HEK293 (cell line): ENCODE results near the gene TCF7.

Source experiments
- CTCF ChIA-PET: fragments of 350-600 bp; formaldehyde crosslinking; extraction: SDS; loops from one replicate; lab custom pipeline; 2021; ENCODE audit warnings: antibody characterized with exemption; lab: Yijun Ruan, JAX
- POLR2A ChIA-PET: fragments of 300-600 bp; formaldehyde crosslinking; extraction: SDS; loops from one replicate; lab custom pipeline; 2020; ENCODE audit warnings: antibody characterized with exemption, inconsistent platforms; lab: Yijun Ruan, JAX
- H3K27ac ChIP-seq: fragments of 200-500 bp; sonication (Bioruptor generic); 2 replicates; pipeline ENCODE4 v1.5.1; 2014; ENCODE audit warnings: low read depth, low read length, control low read depth, inconsistent platforms; ENCODE audit errors: extremely low read depth
- H3K36me3 ChIP-seq, 2 experiments: fragments of 200-500 bp in 1 of 2; sonication (Bioruptor generic) in 1 of 2; 1 replicate in 1 of 2; 2 replicates in 1 of 2; pipeline ENCODE4 v1.5.1; 2014 to 2017; ENCODE audit warnings: inconsistent platforms in 2 of 2, low read length in 2 of 2; ENCODE audit not compliant: control insufficient read depth in 2 of 2, insufficient read depth in 1 of 2
- H3K4me1 ChIP-seq: fragments of 200-500 bp; sonication (Bioruptor generic); 2 replicates; pipeline ENCODE4 v1.5.1; 2014; ENCODE audit warnings: mild to moderate bottlenecking, low read length, inconsistent platforms; ENCODE audit not compliant: control insufficient read depth, insufficient read depth
- H3K4me3 ChIP-seq: 2 replicates; pipeline ENCODE4 v1.5.1; 2011; ENCODE audit warnings: low read depth, mild to moderate bottlenecking, control low read depth, low read length, moderate library complexity
- H3K9me3 ChIP-seq: fragments of 200-500 bp; sonication (Bioruptor generic); 2 replicates; pipeline ENCODE4 v1.5.1; 2014; ENCODE audit warnings: low read depth, low read length, inconsistent platforms; ENCODE audit not compliant: control insufficient read depth, insufficient read depth
- GLI4 ChIP-seq: fragments of 450-650 bp; formaldehyde crosslinking; IDR thresholded peaks from 2 replicates; pipeline ENCODE4 v1.5.1; 2016; ENCODE audit warnings: missing biosample characterization, missing genetic modification characterization
- INSM2 ChIP-seq: fragments of 450-650 bp; formaldehyde crosslinking; IDR thresholded peaks from 2 replicates; pipeline ENCODE4 v1.5.1; 2016; ENCODE audit warnings: missing biosample characterization, missing genetic modification characterization
- KLF1 ChIP-seq: fragments of 450-650 bp; formaldehyde crosslinking; IDR thresholded peaks from 2 replicates; pipeline ENCODE4 v1.5.1; 2016; ENCODE audit warnings: missing biosample characterization, missing genetic modification characterization
- KLF8 ChIP-seq: fragments of 450-650 bp; formaldehyde crosslinking; IDR thresholded peaks from 2 replicates; pipeline ENCODE4 v1.5.1; 2016; ENCODE audit warnings: missing biosample characterization, missing genetic modification characterization
- MEIS1 ChIP-seq: sonication (generic); formaldehyde crosslinking; IDR thresholded peaks from 2 replicates; pipeline ENCODE4 v1.8.1; 2022; ENCODE audit warnings: missing genetic modification reagents, mild to moderate bottlenecking, borderline replicate concordance
- MYNN ChIP-seq: fragments of 450-650 bp; formaldehyde crosslinking; IDR thresholded peaks from 2 replicates; pipeline ENCODE4 v1.5.1; 2016; ENCODE audit warnings: missing biosample characterization, missing genetic modification characterization, borderline replicate concordance
- OSR2 ChIP-seq: fragments of 450-650 bp; formaldehyde crosslinking; IDR thresholded peaks from 2 replicates; pipeline ENCODE4 v1.5.1; 2016; ENCODE audit warnings: missing biosample characterization, missing genetic modification characterization
- OVOL3 ChIP-seq: fragments of 450-650 bp; formaldehyde crosslinking; IDR thresholded peaks from 2 replicates; pipeline ENCODE4 v1.5.1; 2016; ENCODE audit warnings: missing biosample characterization, missing genetic modification characterization
- ZBTB10 ChIP-seq: fragments of 450-650 bp; formaldehyde crosslinking; IDR thresholded peaks from 2 replicates; pipeline ENCODE4 v1.5.1; 2016; ENCODE audit warnings: missing biosample characterization, missing genetic modification characterization
- ZBTB11 ChIP-seq: fragments of 450-650 bp; formaldehyde crosslinking; conservative IDR thresholded peaks from 2 replicates; pipeline ENCODE4 v1.5.1; 2016; ENCODE audit warnings: low read depth, missing biosample characterization, missing genetic modification characterization
- ZBTB17 ChIP-seq: fragments of 450-650 bp; formaldehyde crosslinking; IDR thresholded peaks from 2 replicates; pipeline ENCODE4 v1.5.1; 2016; ENCODE audit warnings: missing biosample characterization, missing genetic modification characterization
- ZFHX2 ChIP-seq: fragments of 450-650 bp; formaldehyde crosslinking; conservative IDR thresholded peaks from 2 replicates; pipeline ENCODE4 v1.5.1; 2016; ENCODE audit warnings: missing biosample characterization, missing genetic modification characterization
- ZFP41 ChIP-seq: fragments of 450-650 bp; formaldehyde crosslinking; IDR thresholded peaks from 2 replicates; pipeline ENCODE4 v1.5.1; 2016; ENCODE audit warnings: missing biosample characterization, missing genetic modification characterization, borderline replicate concordance
- ZNF114 ChIP-seq: fragments of 450-650 bp; formaldehyde crosslinking; IDR thresholded peaks from 2 replicates; pipeline ENCODE4 v1.5.0; 2017; ENCODE audit warnings: missing biosample characterization, missing genetic modification characterization
- ZNF132 ChIP-seq: fragments of 450-650 bp; formaldehyde crosslinking; IDR thresholded peaks from 2 replicates; pipeline ENCODE4 v1.5.1; 2017; ENCODE audit warnings: missing biosample characterization, missing genetic modification characterization, borderline replicate concordance
- ZNF138 ChIP-seq: fragments of 450-650 bp; formaldehyde crosslinking; IDR thresholded peaks from 2 replicates; pipeline ENCODE4 v1.5.1; 2016; ENCODE audit warnings: missing biosample characterization, missing genetic modification characterization, borderline replicate concordance
- ZNF140 ChIP-seq: fragments of 450-650 bp; formaldehyde crosslinking; IDR thresholded peaks from 2 replicates; pipeline ENCODE4 v1.5.1; 2016; ENCODE audit warnings: missing biosample characterization, missing genetic modification characterization
- ZNF175 ChIP-seq: fragments of 450-650 bp; formaldehyde crosslinking; IDR thresholded peaks from 2 replicates; pipeline ENCODE4 v1.5.1; 2016; ENCODE audit warnings: missing biosample characterization, missing genetic modification characterization
- ZNF223 ChIP-seq: fragments of 450-650 bp; formaldehyde crosslinking; IDR thresholded peaks from 2 replicates; pipeline ENCODE4 v1.5.1; 2016; ENCODE audit warnings: missing biosample characterization, missing genetic modification characterization
- ZNF292 ChIP-seq: fragments of 450-650 bp; formaldehyde crosslinking; IDR thresholded peaks from 2 replicates; pipeline ENCODE4 v1.5.1; 2016; ENCODE audit warnings: low read depth, missing biosample characterization, missing genetic modification characterization, borderline replicate concordance
- ZNF398 ChIP-seq: fragments of 450-650 bp; formaldehyde crosslinking; IDR thresholded peaks from 2 replicates; pipeline ENCODE4 v1.5.1; 2017; ENCODE audit warnings: missing biosample characterization, missing genetic modification characterization
- ZNF501 ChIP-seq: fragments of 450-650 bp; formaldehyde crosslinking; IDR thresholded peaks from 2 replicates; pipeline ENCODE4 v1.5.1; 2016; ENCODE audit warnings: missing biosample characterization, missing genetic modification characterization
- ZNF660 ChIP-seq: fragments of 450-650 bp; IDR thresholded peaks from 2 replicates; pipeline ENCODE4 v1.5.1; 2018; ENCODE audit warnings: missing biosample characterization, mild to moderate bottlenecking, missing genetic modification characterization
- ZNF670 ChIP-seq: fragments of 450-650 bp; formaldehyde crosslinking; IDR thresholded peaks from 2 replicates; pipeline ENCODE4 v1.5.1; 2016; ENCODE audit warnings: missing biosample characterization, missing genetic modification characterization, low read depth
- ZXDB ChIP-seq: fragments of 450-650 bp; formaldehyde crosslinking; IDR thresholded peaks from 2 replicates; pipeline ENCODE4 v1.5.1; 2016; ENCODE audit warnings: missing biosample characterization, missing genetic modification characterization

TCF7 gene

GRCh38 chr5:134176511-134177368 is 62.3 kb downstream of the TCF7 start, which contains the start of gene SKP1 (continued):
- no peak for TF ChIP-seq ZFP41

- POLR2A ChIA-PET, result interaction anchor here (0.6 to 2.1 kb wide), 16 partner anchors 9 to 208 kb away, joined by 3 to 13 read pairs (median 5); partner anchors contain the start of gene PPP2CA
- Histone ChIP-seq H3K36me3 (peaks cover 8 to 12% of the 10 kb centered on the region in 2 experiments; a peak in 2 of 3 replicates), H3K9me3 (no peaks in the 10 kb centered on the region), H3K4me1 (peaks cover 10% of the 10 kb centered on the region), H3K4me3 (peak overlapping the region; percentile 96), H3K27ac (peak overlapping the region; percentile 98)
- CTCF ChIA-PET, result interaction anchor here (0.7 kb wide), 1 partner anchor 250 kb away, joined by 4 read pairs; no protein-coding TSS in a partner anchor
- TF ChIP-seq ZNF660 (tag by site-specific recombination) (0 out of 2 replicates have a peak, but pooled peaks have one; percentile 39), ZFHX2 (tag by site-specific recombination) (no peak), ZNF138 (tag by site-specific recombination) (no peak), MYNN (tag by site-specific recombination) (no peak), ZNF501 (no peak), OSR2 (no peak), ZNF114 (no peak), ZNF223 (no peak), MEIS1 (CRISPR knock-in tag) (no peak), KLF1 (peak; percentile 74), ZXDB (tag by site-specific recombination) (no peak), ZBTB11 (tag by site-specific recombination) (no peak), ZBTB17 (tag by site-specific recombination) (peak; percentile 79; the same call in 1 of the 2 replicates), ZNF132 (tag by site-specific recombination) (no peak), ZNF670 (tag by site-specific recombination) (no peak), ZNF175 (tag by site-specific recombination) (no peak), ZNF398 (tag by site-specific recombination) (no peak), ZNF140 (no peak), KLF8 (tag by site-specific recombination) (0 out of 2 replicates have a peak, but pooled peaks have one; percentile 8), INSM2 (tag by site-specific recombination) (no peak), ZNF292 (tag by site-specific recombination) (no peak), ZBTB10 (tag by site-specific recombination) (0 out of 2 replicates have a peak, but pooled peaks have one; percentile 1), OVOL3 (no peak), GLI4 (tag by site-specific recombination) (no peak)
Observed at GRCh38 chr5:134177369-134178095, 63.1 kb downstream of the TCF7 start.
